Measurements from ENCODE around the gene PXDN.

DNA sequence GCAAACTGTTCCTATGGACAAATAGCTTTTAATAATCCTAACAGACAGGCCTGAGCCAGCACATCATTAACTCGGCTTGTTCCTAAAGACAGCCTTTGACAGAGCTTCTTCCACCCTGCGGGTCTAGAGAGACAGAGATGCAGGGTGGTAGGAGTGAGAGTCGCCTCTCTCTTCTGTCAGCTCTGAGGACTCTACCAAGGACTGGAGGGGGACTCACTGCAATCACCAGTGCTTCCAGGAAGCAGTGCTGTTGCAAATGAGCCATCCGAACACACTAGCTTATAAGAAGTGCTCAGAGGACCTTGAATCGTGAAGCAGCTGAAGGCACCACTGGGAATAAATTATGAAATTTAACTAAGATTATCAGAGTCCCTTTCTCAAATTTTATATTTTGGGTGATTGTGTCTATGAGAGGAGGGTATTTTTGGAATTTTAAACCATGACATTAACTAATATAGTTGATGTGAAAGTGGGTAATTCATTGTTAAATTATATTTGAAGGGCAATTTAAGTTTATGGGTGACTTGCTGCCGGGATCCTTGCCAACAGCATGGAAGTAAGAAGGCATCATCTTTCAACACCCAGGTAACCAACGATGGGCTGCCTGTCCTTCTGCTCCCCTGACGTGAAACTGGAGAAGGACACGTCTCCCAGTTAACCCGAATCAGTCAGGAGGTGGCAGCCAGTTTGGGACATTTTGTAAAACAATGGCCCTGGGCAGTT lies 43.6 kb upstream of the PXDN start:
- TF ChIP-seq POLR2AphosphoS5 (IDR thresholded peaks at IDR 0.05; ENCODE audit: borderline replicate concordance, low read depth, low read length) (no peak), EZH2 (IDR thresholded peaks at IDR 0.05) (no peak), FOXP2 (optimal IDR thresholded peaks at IDR 0.05; ENCODE audit: control extremely low read depth, extremely low read length, insufficient read depth) (no peak)
